DMS 273 (cell line): ENCODE measurements around the gene NFS1.
A peak's percentile ranks its signal among the peaks of the same experiment; 100 is the strongest.
"Not testable (repeated sequence)": the region's sequence is repeated elsewhere in the genome, so short reads cannot be mapped to it uniquely, and the experiment has no call there.

Experiments
- DNase-seq: peaks from one replicate; lab custom pipeline; 2025; ENCODE audit not compliant: unreplicated experiment; lab: John Stamatoyannopoulos, UW

NFS1 gene

GRCh38 chr20:35729836-35730582, 30.9 kb upstream of the NFS1 start:
- DNase-seq: no peak

- DNase-seq: no peak
Observed at GRCh38 chr20:35729283-35729807, 30.2 kb upstream of the NFS1 start.

GRCh38 chr20:35726842-35727711, 27.9 kb upstream of the NFS1 start:
- no peak for DNase-seq

GRCh38 chr20:35724321-35725230, 25.4 kb upstream of the NFS1 start:
- DNase-seq: no peak

GRCh38 chr20:35723652-35724320, 24.6 kb upstream of the NFS1 start:
- DNase-seq: not testable (repeated sequence)

GRCh38 chr20:35723275-35723639, 24.1 kb upstream of the NFS1 start:
- not testable (repeated sequence) for DNase-seq

- DNase-seq: no peak
Observed at GRCh38 chr20:35721621-35722020, 22.5 kb upstream of the NFS1 start.

- DNase-seq: no peak
Observed at GRCh38 chr20:35721219-35721618, 22.1 kb upstream of the NFS1 start.

- no peak for DNase-seq
Observed at GRCh38 chr20:35720165-35721123, 21.3 kb upstream of the NFS1 start.

GRCh38 chr20:35719717-35720116, 20.6 kb upstream of the NFS1 start:
- DNase-seq: no peak

GRCh38 chr20:35718972-35719635, 20.0 kb upstream of the NFS1 start:
- DNase-seq: peak; percentile 59

- not testable (repeated sequence) for DNase-seq
Observed at GRCh38 chr20:35718321-35718720, 19.2 kb upstream of the NFS1 start.

GRCh38 chr20:35716330-35716729, 17.2 kb upstream of the NFS1 start:
- no peak for DNase-seq

GRCh38 chr20:35715652-35716051, 16.5 kb upstream of the NFS1 start:
- DNase-seq: no peak

- no peak for DNase-seq
Observed at GRCh38 chr20:35714127-35714526, 15.0 kb upstream of the NFS1 start.

- not testable (repeated sequence) for DNase-seq
Observed at GRCh38 chr20:35713120-35713519, 14.0 kb upstream of the NFS1 start.

GRCh38 chr20:35711588-35712209, 12.5 kb upstream of the NFS1 start:
- DNase-seq: no peak

- no peak for DNase-seq
Observed at GRCh38 chr20:35710884-35711587, 11.9 kb upstream of the NFS1 start.
